GM18520 (cell line): Measurements from ENCODE around the gene TRAPPC1.
A peak's percentile ranks its signal among the peaks of the same experiment; 100 is the strongest.

ENCODE experiments used
- ATAC-seq: cut with Tn5 transposase; IDR thresholded peaks from one replicate; pipeline ENCODE4 v1.9.1; 2021; ENCODE audit not compliant: unreplicated experiment

The TRAPPC1 gene

GRCh38 chr17:7903154-7904103, 28.3 kb downstream of the TRAPPC1 start:
- ATAC-seq: no peak

DNA sequence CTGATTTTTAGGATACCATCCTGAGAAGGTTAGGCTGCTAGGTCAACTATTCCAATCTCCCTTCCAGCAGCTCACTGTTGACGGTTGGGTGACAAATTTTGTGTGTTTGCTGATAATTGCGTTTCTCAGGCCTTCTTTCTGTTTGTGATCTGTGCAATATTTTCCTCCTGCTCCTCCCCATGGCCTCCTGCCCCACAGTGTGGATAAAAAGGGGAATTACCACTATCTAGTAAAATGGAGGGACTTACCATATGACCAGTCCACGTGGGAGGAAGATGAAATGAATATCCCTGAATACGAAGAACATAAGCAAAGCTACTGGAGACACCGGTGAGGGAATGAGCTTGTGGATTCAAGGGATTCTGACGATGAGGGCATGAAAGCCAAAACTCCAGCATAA, 34.0 kb downstream of the TRAPPC1 start:
- ATAC-seq: no peak

DNA sequence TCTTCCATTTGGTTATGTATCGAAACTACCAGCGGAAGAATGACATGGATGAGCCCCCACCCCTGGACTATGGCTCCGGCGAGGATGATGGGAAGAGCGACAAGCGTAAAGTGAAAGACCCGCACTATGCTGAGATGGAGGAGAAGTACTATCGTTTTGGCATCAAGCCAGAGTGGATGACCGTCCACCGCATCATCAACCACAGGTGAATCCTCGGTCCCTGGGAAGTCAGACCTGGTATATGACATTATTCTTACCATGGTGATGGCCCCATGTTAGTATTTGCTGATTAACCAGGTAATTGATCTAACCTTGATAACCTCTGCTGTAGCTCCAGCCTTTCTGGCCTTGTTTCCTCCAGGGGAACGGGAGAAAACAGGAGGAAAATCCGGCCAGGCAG, 34.7 kb downstream of the TRAPPC1 start:
- no peak for ATAC-seq

DNA sequence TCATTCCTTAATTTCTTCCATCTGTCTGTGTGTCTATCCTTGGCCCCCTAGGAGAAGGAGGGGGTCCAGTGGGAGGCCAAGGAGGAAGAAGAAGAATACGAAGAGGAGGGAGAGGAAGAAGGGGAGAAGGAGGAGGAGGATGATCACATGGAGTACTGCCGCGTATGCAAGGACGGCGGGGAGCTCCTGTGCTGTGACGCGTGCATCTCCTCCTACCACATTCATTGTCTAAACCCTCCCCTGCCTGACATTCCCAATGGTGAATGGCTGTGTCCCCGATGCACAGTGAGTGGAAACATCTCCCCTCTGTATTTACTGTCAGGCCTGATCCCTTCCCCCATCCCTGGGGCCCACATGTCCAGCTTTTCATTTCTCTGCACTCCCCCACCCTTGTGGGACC, 36.9 kb downstream of the TRAPPC1 start:
- no peak for ATAC-seq

- ATAC-seq: no peak
These were observed 37.5 kb downstream of the TRAPPC1 start for GRCh38 chr17:7894226-7894625.

GRCh38 chr17:7893187-7893880, 38.4 kb downstream of the TRAPPC1 start:
- no peak for ATAC-seq

DNA sequence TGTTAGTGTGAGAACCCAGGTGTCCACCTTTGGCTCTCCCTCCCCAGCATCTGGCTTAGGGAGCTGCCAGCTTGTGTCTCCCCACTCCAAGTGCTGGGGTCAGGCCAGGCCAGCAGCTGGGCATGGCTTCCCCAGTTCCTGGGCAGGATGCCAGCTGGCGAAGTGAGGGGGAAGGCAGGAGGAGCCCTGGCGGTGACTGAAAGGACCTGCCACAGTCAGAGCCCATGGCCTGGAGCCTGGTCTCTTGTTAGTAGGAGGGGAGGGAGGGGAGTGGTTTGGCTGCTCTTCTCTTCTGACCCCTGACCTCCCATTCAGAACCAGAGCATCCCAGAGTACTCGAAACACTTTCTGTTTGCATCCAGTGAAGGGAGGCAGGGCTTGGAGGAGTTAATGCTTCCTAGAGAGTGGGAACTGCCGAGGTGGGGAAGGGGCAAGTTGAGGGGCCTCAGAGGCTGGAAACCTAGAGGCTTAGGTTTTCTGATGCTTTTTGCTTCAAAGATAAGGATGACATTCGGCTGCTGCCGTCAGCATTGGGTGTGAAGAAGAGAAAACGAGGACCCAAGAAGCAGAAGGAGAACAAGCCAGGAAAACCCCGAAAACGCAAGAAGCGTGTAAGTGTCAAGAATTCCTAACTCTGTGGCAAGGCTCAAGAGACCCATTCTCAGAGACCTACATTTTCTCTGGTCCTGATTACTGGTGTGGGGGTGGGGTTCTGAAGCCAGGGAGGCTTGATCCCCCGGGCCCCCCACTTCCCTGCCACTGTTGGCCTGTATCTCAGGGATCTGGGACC, 42.4 kb downstream of the TRAPPC1 start:
- ATAC-seq: no peak

- no peak for ATAC-seq
These were observed 43.4 kb downstream of the TRAPPC1 start, which contains the start of gene CHD3 for GRCh38 chr17:7888184-7888920. Gene CHD3 (plus strand): TSS chr17:7888789. CDS start chr17:7889001, 212 bp downstream.

DNA sequence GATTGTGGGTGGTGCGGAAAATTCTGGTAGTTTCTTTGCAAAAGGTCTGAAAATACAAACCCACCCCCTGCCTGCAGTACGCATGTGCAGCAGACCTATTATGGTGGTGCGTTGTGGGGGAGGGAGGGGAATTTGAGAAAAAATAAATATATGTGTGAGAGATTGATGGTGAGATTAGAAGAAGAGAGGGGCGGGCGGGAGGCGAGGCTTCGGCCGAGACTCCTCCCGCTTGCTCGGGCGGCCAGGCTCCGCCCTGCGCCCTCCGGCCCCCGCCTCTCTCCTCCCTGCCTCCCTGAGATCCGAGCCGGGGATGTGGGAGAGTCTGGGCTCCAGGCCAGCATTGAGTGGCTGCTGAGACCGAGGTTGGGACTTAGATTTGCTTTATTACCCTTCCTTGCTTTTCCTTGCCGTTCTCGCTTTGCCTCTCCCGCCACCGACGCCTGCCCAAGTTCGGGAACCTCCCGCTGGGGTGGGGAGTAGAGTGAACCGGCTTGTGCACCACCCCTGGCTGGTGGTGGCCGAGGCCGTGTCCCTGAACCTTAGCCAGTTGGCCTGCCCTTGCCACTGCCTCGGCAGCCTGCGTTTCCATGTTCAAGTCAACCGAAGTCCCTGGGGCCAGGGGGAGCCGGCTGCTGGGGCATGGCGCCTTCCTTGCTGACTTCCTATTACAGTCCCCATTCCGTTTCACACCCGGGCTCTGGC, 44.1 kb downstream of the TRAPPC1 start:
- peak; percentile 31 for ATAC-seq

DNA sequence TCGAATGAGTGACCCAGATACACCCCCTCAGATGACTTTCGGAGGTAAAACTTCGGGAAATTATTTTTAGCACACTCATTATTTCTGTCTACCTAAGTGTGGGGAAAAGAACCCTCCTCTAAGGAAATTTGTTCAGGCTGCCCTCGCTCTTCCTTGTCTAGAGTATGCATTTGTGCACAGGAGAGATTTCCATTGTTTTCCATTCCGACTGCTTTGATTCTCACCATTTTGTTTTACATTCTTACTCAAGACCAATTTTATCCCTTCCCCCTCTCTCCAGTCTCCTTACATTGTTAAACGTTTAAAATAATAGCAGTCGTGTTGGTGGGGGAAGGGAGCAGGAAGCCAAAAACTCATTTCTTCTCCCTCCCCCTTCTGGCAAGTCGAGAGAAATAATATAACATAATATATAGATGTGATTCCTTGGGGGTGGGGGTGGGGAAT, 44.7 kb downstream of the TRAPPC1 start:
- ATAC-seq: no peak

- ATAC-seq: no peak
These were observed 45.3 kb downstream of the TRAPPC1 start for GRCh38 chr17:7886227-7887037.

- no peak for ATAC-seq
These were observed 46.1 kb downstream of the TRAPPC1 start for GRCh38 chr17:7885367-7886226.

DNA sequence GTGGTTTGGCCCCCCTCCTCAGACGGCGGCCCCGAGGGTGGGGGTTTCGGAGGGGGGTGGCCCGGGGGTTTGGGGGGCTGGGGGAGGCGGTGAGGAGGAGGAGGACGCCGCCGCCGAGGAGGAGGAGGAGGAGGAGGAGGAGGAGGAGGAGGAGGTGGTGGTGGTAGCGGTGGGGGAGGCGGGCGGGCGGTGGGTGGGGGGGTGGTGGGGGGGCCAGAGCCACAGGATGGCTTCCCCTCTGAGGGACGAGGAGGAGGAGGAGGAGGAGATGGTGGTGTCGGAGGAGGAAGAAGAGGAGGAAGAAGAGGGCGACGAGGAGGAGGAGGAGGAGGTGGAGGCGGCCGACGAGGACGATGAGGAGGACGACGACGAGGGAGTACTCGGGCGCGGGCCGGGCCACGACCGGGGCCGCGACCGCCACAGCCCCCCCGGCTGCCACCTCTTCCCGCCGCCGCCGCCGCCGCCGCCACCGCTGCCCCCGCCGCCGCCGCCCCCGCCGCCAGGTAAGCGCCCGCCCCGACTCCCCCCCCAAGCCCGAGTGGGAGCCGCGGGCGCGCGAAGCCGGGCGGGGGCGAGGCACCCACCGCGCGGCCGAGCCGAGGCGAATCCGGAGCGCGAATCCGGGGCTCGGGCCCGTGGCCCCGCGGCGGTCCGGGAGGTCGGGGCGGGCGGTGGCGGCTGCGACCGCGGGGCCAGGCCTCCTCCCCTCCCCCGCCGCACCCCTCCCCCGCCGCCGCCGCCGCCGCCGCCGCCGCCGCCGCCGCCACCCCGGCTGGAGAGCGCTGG, 47.0 kb downstream of the TRAPPC1 start:
- no peak for ATAC-seq

- no peak for ATAC-seq
These were observed 47.9 kb downstream of the TRAPPC1 start for GRCh38 chr17:7883781-7884386.

- ATAC-seq: no peak
These were observed 49.1 kb downstream of the TRAPPC1 start for GRCh38 chr17:7882629-7883028.

- ATAC-seq: no peak
These were observed 49.7 kb downstream of the TRAPPC1 start for GRCh38 chr17:7882068-7882467.
